H1 (cell line): ENCODE data around the gene COL5A2. TPM values are rescaled to one million over a fixed set of nuclear protein-coding genes. Genes with fewer than 3 reads are reported as not detected.

ENCODE experiments used
- CTCF ChIA-PET: fragments of 300-600 bp; sonication (Branson Sonifier 250); formaldehyde crosslinking; loops from one replicate; lab custom pipeline; 2021; ENCODE audit not compliant: partially characterized antibody; lab: Charles Lee
- POLR2A ChIA-PET: fragments of 300-600 bp; sonication (Branson Sonifier 250); formaldehyde crosslinking; loops from one replicate; lab custom pipeline; 2021; ENCODE audit warnings: inconsistent platforms; ENCODE audit not compliant: partially characterized antibody; lab: Charles Lee
- DNase-seq, 2 experiments: peaks; one replicate each; pipeline versions ENCODE4 v3.0.0 to v3.0.0-alpha.2; 2010 to 2022; ENCODE audit warnings: low spot score in 2 of 2, low read depth in 1 of 2, mixed read lengths in 1 of 2
- FAIRE-seq: peaks from 2 replicates; lab custom pipeline; 2011; peaks lifted over from hg19 to GRCh38; lab: Jason Lieb, UNC
- H2AFZ ChIP-seq: 2 replicates; pipeline ENCODE4 v1.8.1; 2012; ENCODE audit warnings: low read length, inconsistent platforms
- H2AK5ac ChIP-seq: 2 replicates; pipeline ENCODE4 v1.6.1; 2013; ENCODE audit warnings: low read depth, low read length
- H2BK120ac ChIP-seq: replicated peaks from 2 replicates; pipeline ENCODE3; 2013; ENCODE audit warnings: low read depth, low read length, inconsistent platforms
- H2BK12ac ChIP-seq: 2 replicates; pipeline ENCODE4 v1.6.1; 2013; ENCODE audit warnings: low read depth, low read length
- H2BK15ac ChIP-seq: 2 replicates; pipeline ENCODE4 v1.6.1; 2013; ENCODE audit warnings: low read length
- H2BK20ac ChIP-seq: 2 replicates; pipeline ENCODE4 v1.6.1; 2013; ENCODE audit warnings: low read length
- H2BK5ac ChIP-seq: 2 replicates; pipeline ENCODE4 v1.6.1; 2013; ENCODE audit warnings: low read depth, low read length
- H3K14ac ChIP-seq: 2 replicates; pipeline ENCODE4 v1.6.1; 2013; ENCODE audit warnings: inconsistent platforms; ENCODE audit not compliant: insufficient read length
- H3K18ac ChIP-seq: 2 replicates; pipeline ENCODE4 v1.6.1; 2013; ENCODE audit warnings: low read length; ENCODE audit errors: extremely low read depth
- H3K23ac ChIP-seq: 2 replicates; pipeline ENCODE4 v1.6.1; 2013; ENCODE audit warnings: inconsistent platforms; ENCODE audit not compliant: insufficient read length
- H3K23me2 ChIP-seq: 2 replicates; pipeline ENCODE4 v1.6.1; 2013; ENCODE audit warnings: low read depth, low read length
- H3K27ac ChIP-seq: 2 replicates; pipeline ENCODE4 v1.6.1; 2011; ENCODE audit warnings: low read depth, low read length, inconsistent platforms
- H3K27me3 ChIP-seq, 4 experiments: replicated peaks in 1 of 4; 1 replicate in 1 of 4; 2 replicates in 3 of 4; pipeline versions ENCODE4 v1.6.1 to v1.8.1; 2011 to 2013; ENCODE audit warnings: low read length in 3 of 4, mild to moderate bottlenecking in 3 of 4, inconsistent platforms in 2 of 4, mixed read lengths in 2 of 4, moderate library complexity in 1 of 4; ENCODE audit not compliant: control insufficient read depth in 3 of 4, insufficient read depth in 3 of 4; ENCODE audit errors: extremely low read depth in 1 of 4
- H3K36me3 ChIP-seq, 4 experiments: 2 replicates each; pipeline versions ENCODE4 v1.6.1 to v1.8.1; 2011 to 2013; ENCODE audit warnings: mild to moderate bottlenecking in 4 of 4, low read length in 3 of 4, moderate library complexity in 2 of 4, control low read depth in 1 of 4, inconsistent platforms in 1 of 4; ENCODE audit not compliant: insufficient read depth in 4 of 4, control insufficient read depth in 2 of 4
- H3K4ac ChIP-seq: replicated peaks from 2 replicates; pipeline ENCODE3; 2013; ENCODE audit warnings: low read length, low read depth, mixed read lengths, inconsistent platforms; ENCODE audit not compliant: insufficient read length
- H3K4me1 ChIP-seq, 4 experiments: replicated peaks in 1 of 4; 1 replicate in 1 of 4; 2 replicates in 3 of 4; pipeline versions ENCODE4 v1.6.1 to v1.8.1; 2011 to 2013; ENCODE audit warnings: low read length in 3 of 4, inconsistent platforms in 2 of 4, mixed read lengths in 1 of 4; ENCODE audit not compliant: insufficient read depth in 4 of 4, control insufficient read depth in 3 of 4
- H3K4me2 ChIP-seq, 2 experiments: 2 replicates each; pipeline versions ENCODE4 v1.6.1 to v1.8.1; 2011 to 2013; ENCODE audit warnings: low read depth in 2 of 2, low read length in 2 of 2, control low read depth in 1 of 2, inconsistent platforms in 1 of 2, mild to moderate bottlenecking in 1 of 2; ENCODE audit not compliant: insufficient read depth in 1 of 2
- H3K4me3 ChIP-seq, 4 experiments: fragments of 200-600, 300-600 bp in 1 of 4; sonication (generic), shearing (Covaris generic), sonication (Bioruptor Twin) in 1 of 4; 2 replicates each; pipeline versions ENCODE4 v1.5.1 to v1.8.1; 2011 to 2016; ENCODE audit warnings: low read length in 4 of 4, low read depth in 3 of 4, control low read depth in 2 of 4, inconsistent platforms in 2 of 4, mild to moderate bottlenecking in 2 of 4, mixed read lengths in 1 of 4, moderate library complexity in 1 of 4; ENCODE audit not compliant: insufficient read depth in 2 of 4; ENCODE audit errors: extremely low read depth in 1 of 4
- H3K56ac ChIP-seq: replicated peaks from 2 replicates; pipeline ENCODE3; 2013; ENCODE audit warnings: low read depth, mild to moderate bottlenecking, mixed read lengths, low read length, inconsistent platforms; ENCODE audit not compliant: insufficient read length
- H3K79me1 ChIP-seq: 2 replicates; pipeline ENCODE4 v1.6.1; 2013; ENCODE audit warnings: low read depth, low read length, control low read depth
- H3K79me2 ChIP-seq, 2 experiments: 2 replicates each; pipeline versions ENCODE4 v1.6.1 to v1.8.1; 2012 to 2013; ENCODE audit warnings: low read length in 2 of 2, mild to moderate bottlenecking in 2 of 2, inconsistent platforms in 1 of 2; ENCODE audit not compliant: insufficient read depth in 2 of 2, control insufficient read depth in 1 of 2
- H3K9ac ChIP-seq, 4 experiments: replicated peaks in 1 of 4; 1 replicate in 1 of 4; 2 replicates in 3 of 4; pipeline versions ENCODE4 v1.6.1 to v1.8.1; 2011 to 2013; ENCODE audit warnings: low read depth in 3 of 4, low read length in 3 of 4, control low read depth in 2 of 4, mild to moderate bottlenecking in 2 of 4, moderate library complexity in 2 of 4, inconsistent platforms in 1 of 4; ENCODE audit errors: extremely low read depth in 1 of 4
- H3K9me3 ChIP-seq, 2 experiments: 2 replicates each; pipeline versions ENCODE4 v1.6.1 to v1.8.1; 2012 to 2013; ENCODE audit warnings: mild to moderate bottlenecking in 2 of 2, moderate library complexity in 2 of 2, control low read depth in 1 of 2, inconsistent platforms in 1 of 2, low read depth in 1 of 2, low read length in 1 of 2, mixed read lengths in 1 of 2; ENCODE audit not compliant: insufficient read depth in 2 of 2
- H4K20me1 ChIP-seq, 2 experiments: replicated peaks in 1 of 2; 2 replicates each; pipeline versions ENCODE3 to v1.8.1; 2011 to 2013; ENCODE audit warnings: inconsistent platforms in 2 of 2, low read length in 2 of 2, mild to moderate bottlenecking in 1 of 2; ENCODE audit not compliant: insufficient read depth in 2 of 2, control insufficient read depth in 1 of 2
- H4K5ac ChIP-seq: 2 replicates; pipeline ENCODE4 v1.6.1; 2013; ENCODE audit warnings: low read length, low read depth, mixed read lengths, inconsistent platforms; ENCODE audit not compliant: insufficient read length
- H4K8ac ChIP-seq: 2 replicates; pipeline ENCODE4 v1.8.0; 2013; ENCODE audit warnings: mild to moderate bottlenecking, moderate library complexity, low read length, inconsistent platforms; ENCODE audit not compliant: insufficient read depth; ENCODE audit errors: extremely low read depth
- H4K91ac ChIP-seq: replicated peaks from 2 replicates; pipeline ENCODE3; 2013; ENCODE audit warnings: low read length, mixed read lengths, inconsistent platforms; ENCODE audit not compliant: insufficient read length
- CBX8 ChIP-seq: fragments of 300-800, 300-1000 bp; sonication (generic); IDR thresholded peaks from 2 replicates; pipeline ENCODE4 v1.7.1; 2016; ENCODE audit warnings: low read depth, low read length, borderline replicate concordance
- CEBPB ChIP-seq: IDR thresholded peaks from 2 replicates; pipeline ENCODE4 v1.6.1; 2012; ENCODE audit warnings: low read depth, low read length
- CHD1 ChIP-seq: IDR thresholded peaks from 2 replicates; pipeline ENCODE4 v1.6.1; 2012; ENCODE audit warnings: low read depth, low read length, improper control_type of control experiment
- EGR1 ChIP-seq: IDR thresholded peaks from 2 replicates; pipeline ENCODE4 v1.6.1; 2011; ENCODE audit warnings: low read depth, low read length, borderline replicate concordance
- POLR2AphosphoS5 ChIP-seq: IDR thresholded peaks from 2 replicates; pipeline ENCODE4 v1.6.1; 2011; ENCODE audit warnings: low read depth, low read length
- SIRT6 ChIP-seq: IDR thresholded peaks from one replicate; pipeline ENCODE4 v1.7.1; 2012; ENCODE audit warnings: low read length, inconsistent platforms
- SP2 ChIP-seq: IDR thresholded peaks from 2 replicates; pipeline ENCODE4 v1.6.1; 2012; ENCODE audit warnings: mild to moderate bottlenecking, low read length, inconsistent platforms
- WGBS, 2 experiments: shearing (Covaris generic) in 1 of 2; methylation state at CpG; one replicate each; pipeline versions ENCODE4 v1.1.6 to v1.1.7; 2013 to 2015; ENCODE audit warnings: low lambda C conversion rate in 2 of 2, mixed read lengths in 2 of 2, inconsistent platforms in 1 of 2, low coverage in 1 of 2, missing lambda C conversion rate in 1 of 2; ENCODE audit not compliant: insufficient replicate concordance in 2 of 2, insufficient coverage in 1 of 2, insufficient read length in 1 of 2; ENCODE audit errors: extremely low coverage in 1 of 2, missing lambda C conversion rate in 1 of 2; 5-methylcytosine and 5-hydroxymethylcytosine counted together
- polyA plus RNA-seq, 7 experiments: library from polyadenylated mRNA; depleted of rRNA in 3 of 7; stranded (reverse) in 5 of 7; unstranded in 2 of 7; fragments of >200 nt in 5 of 7; fragments of 200-250 nt in 2 of 7; gene quantifications; 1 replicate in 5 of 7; 2 replicates in 1 of 7; 4 replicates in 1 of 7; pipeline versions ENCODE4 v1.2.1 to v1.2.3, GENCODE V29; 2011 to 2013; ENCODE audit warnings: missing spikeins in 2 of 7, mixed read lengths in 2 of 7
- total RNA-seq: library from RNA; stranded (reverse); fragmentation: NEBNext Ultra II Directional; extraction: Animal tissue kit (Norgen Biotek cat#: 25700); gene quantifications from 2 replicates; pipeline ENCODE4 v1.2.1, GENCODE V29; 2021
- TF ChIP-seq, protein P1 (sequence below): IDR thresholded peaks from 2 replicates; pipeline ENCODE4 v1.6.1; 2012; ENCODE audit warnings: inconsistent platforms

The COL5A2 gene
- total and polyA plus RNA-seq, 2 of the 8 experiments (the other 6 are each of a cell fraction or from before 2014, with no cell fraction given): 4.7 to 24.2 TPM

- Histone ChIP-seq H2BK5ac (no peak overlapping the region), H3K14ac (no peak overlapping the region), H3K23ac (no peak overlapping the region), H3K9ac (no peak overlapping the region), H3K27me3 (no peaks in the 10 kb centered on the region), H3K23me2 (no peaks in the 10 kb centered on the region), H4K8ac (no peak overlapping the region), H3K4me3 (no peak overlapping the region), H3K9me3 (no peaks in the 10 kb centered on the region), H3K79me1 (no peaks in the 10 kb centered on the region), H3K56ac (no peak overlapping the region), H2AFZ (no peak overlapping the region), H2BK20ac (no peak overlapping the region), H3K36me3 (no peaks in the 10 kb centered on the region), H3K27ac (no peak overlapping the region), H2BK120ac (no peak overlapping the region), H3K4me2 (no peak overlapping the region), H3K4ac (no peak overlapping the region), H4K91ac (no peak overlapping the region), H3K18ac (no peak overlapping the region), H3K4me1 (peaks cover 0 to 2% (median 0%) of the 10 kb centered on the region in 4 experiments; a peak in 1 of 7 replicates), H3K79me2 (no peaks in the 10 kb centered on the region), H2AK5ac (no peak overlapping the region), H4K20me1 (no peaks in the 10 kb centered on the region), H2BK15ac (no peak overlapping the region), H2BK12ac (no peak overlapping the region), H4K5ac (no peak overlapping the region)
- ChIA-PET CTCF (interaction anchor here (1.2 kb wide), 1 partner anchor 23 kb away, joined by 5 read pairs; no protein-coding TSS in a partner anchor), POLR2A (no interaction called here)
- no peak for DNase-seq
- WGBS, 2 experiments: 90% methylated on average over 5 of the region's 5 CpGs; no CpG with 5 or more reads in 1 of the 2 experiments
- TF ChIP-seq SIRT6 (no peak), CBX8 (no peak), EGR1 (no peak), CHD1 (no peak), POLR2AphosphoS5 (no peak), CEBPB (no peak), SP2 (no peak)
- TF ChIP-seq, protein P1, sequence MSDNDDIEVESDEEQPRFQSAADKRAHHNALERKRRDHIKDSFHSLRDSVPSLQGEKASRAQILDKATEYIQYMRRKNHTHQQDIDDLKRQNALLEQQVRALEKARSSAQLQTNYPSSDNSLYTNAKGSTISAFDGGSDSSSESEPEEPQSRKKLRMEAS: no peak
- no peak for FAIRE-seq
Measured at GRCh38 chr2:189138800-189139199, 40.8 kb downstream of the COL5A2 start.
